Endothelial cell of umbilical vein (primary cell): ENCODE results near the gene NGF. TPM values are rescaled to one million over a fixed set of nuclear protein-coding genes. Genes with fewer than 3 reads are reported as not detected.

Experiments used
- BruUV-seq: library from RNA; stranded (reverse); fragments of 400-500 nt; replicated peaks from 2 replicates; lab custom pipeline; 2021; lab: Mats Ljungman, UMichigan
- CTCF ChIA-PET: fragments of 300-600, 350-600 bp; sonication (Branson Sonifier 250); formaldehyde crosslinking; loops from one replicate; lab custom pipeline; 2021; ENCODE audit warnings: antibody characterized with exemption, inconsistent platforms; lab: Charles Lee
- POLR2A ChIA-PET: fragments of 300-600, 350-600 bp; sonication (Branson Sonifier 250); formaldehyde crosslinking; loops from one replicate; lab custom pipeline; 2021; ENCODE audit warnings: antibody characterized with exemption, inconsistent platforms; lab: Charles Lee
- DNase-seq: peaks from one replicate; pipeline ENCODE4 v3.0.0-alpha.2; 2011; ENCODE audit warnings: low read depth, low spot score
- FAIRE-seq: peaks from 2 replicates; lab custom pipeline; 2011; peaks lifted over from hg19 to GRCh38; lab: Jason Lieb, UNC
- H2AFZ ChIP-seq: 2 replicates; pipeline ENCODE4 v1.6.0; 2012; ENCODE audit warnings: low read depth, low read length, control low read depth, inconsistent platforms
- H3K27ac ChIP-seq: 2 replicates; pipeline ENCODE4 v1.5.1; 2011; ENCODE audit warnings: low read depth, mild to moderate bottlenecking, control low read depth, low read length, moderate library complexity; ENCODE audit not compliant: insufficient read depth
- H3K27me3 ChIP-seq, 2 experiments: 2 replicates each; pipeline versions ENCODE4 v1.6.0 to v1.6.1; 2011; ENCODE audit warnings: low read length in 2 of 2, mixed read lengths in 1 of 2; ENCODE audit not compliant: control insufficient read depth in 2 of 2, insufficient read depth in 2 of 2
- H3K36me3 ChIP-seq, 2 experiments: 2 replicates in 1 of 2; 3 replicates in 1 of 2; pipeline ENCODE4 v1.5.1; 2011; ENCODE audit warnings: low read length in 2 of 2, mild to moderate bottlenecking in 1 of 2, moderate library complexity in 1 of 2; ENCODE audit not compliant: control insufficient read depth in 2 of 2, insufficient read depth in 2 of 2; ENCODE audit errors: extremely low read depth in 1 of 2
- H3K4me1 ChIP-seq: 3 replicates; pipeline ENCODE4 v1.5.1; 2011; ENCODE audit warnings: mild to moderate bottlenecking, low read length; ENCODE audit not compliant: control insufficient read depth, insufficient read depth; ENCODE audit errors: extremely low read depth
- H3K4me2 ChIP-seq: 2 replicates; pipeline ENCODE4 v1.6.1; 2011; ENCODE audit warnings: low read length, control low read depth, mixed read lengths; ENCODE audit not compliant: insufficient read depth
- H3K4me3 ChIP-seq, 3 experiments: fragments of 200-600 bp in 1 of 3; sonication (generic), shearing (Covaris generic) in 1 of 3; replicated peaks in 1 of 3; 2 replicates each; pipeline ENCODE4 v1.5.1; 2011 to 2016; ENCODE audit warnings: control low read depth in 3 of 3, low read length in 3 of 3, mild to moderate bottlenecking in 2 of 3, inconsistent platforms in 1 of 3, low read depth in 1 of 3, moderate library complexity in 1 of 3; ENCODE audit not compliant: insufficient read depth in 1 of 3
- H3K79me2 ChIP-seq: 2 replicates; pipeline ENCODE4 v1.6.0; 2012; ENCODE audit warnings: low read length, inconsistent platforms; ENCODE audit not compliant: control insufficient read depth, insufficient read depth
- H3K9ac ChIP-seq: replicated peaks from 2 replicates; pipeline ENCODE3; 2011; ENCODE audit warnings: low read length, control low read depth; ENCODE audit not compliant: insufficient read depth; ENCODE audit errors: extremely low read depth
- H3K9me1 ChIP-seq: replicated peaks from 3 replicates; pipeline ENCODE4 v1.6.0; 2011; ENCODE audit warnings: mild to moderate bottlenecking, low read length; ENCODE audit not compliant: control insufficient read depth, insufficient read depth; ENCODE audit errors: extremely low read depth
- H3K9me3 ChIP-seq: replicated peaks from 2 replicates; pipeline ENCODE4 v1.5.1; 2012; ENCODE audit warnings: low read length, inconsistent platforms; ENCODE audit not compliant: control insufficient read depth, insufficient read depth
- H4K20me1 ChIP-seq: replicated peaks from 2 replicates; pipeline ENCODE3; 2011; ENCODE audit warnings: mild to moderate bottlenecking, low read length; ENCODE audit not compliant: control insufficient read depth, insufficient read depth; ENCODE audit errors: extremely low read depth
- CTCF ChIP-seq, 2 donors: IDR thresholded peaks; 1 replicate in 1 of 2; 2 replicates in 1 of 2; pipeline ENCODE4 v1.5.1; 2011; ENCODE audit warnings: low read length in 2 of 2, mild to moderate bottlenecking in 2 of 2, moderate library complexity in 2 of 2, control low read depth in 1 of 2, inconsistent platforms in 1 of 2, low read depth in 1 of 2; ENCODE audit not compliant: insufficient read depth in 1 of 2; ENCODE audit errors: extremely low read depth in 1 of 2
- EZH2 ChIP-seq: IDR thresholded peaks from 2 replicates; pipeline ENCODE4 v1.6.1; 2012; ENCODE audit warnings: borderline replicate concordance, low read depth, mild to moderate bottlenecking, moderate library complexity, low read length, inconsistent platforms; ENCODE audit not compliant: severe bottlenecking
- FOS ChIP-seq: IDR thresholded peaks from 2 replicates; pipeline ENCODE4 v1.6.1; 2011; ENCODE audit warnings: mild to moderate bottlenecking, low read length, moderate library complexity, borderline replicate concordance; ENCODE audit not compliant: insufficient read depth
- GATA2 ChIP-seq: IDR thresholded peaks from 2 replicates; pipeline ENCODE4 v1.7.0; 2011; ENCODE audit warnings: low read depth, mild to moderate bottlenecking, moderate library complexity, mixed read lengths, low read length; ENCODE audit not compliant: insufficient read length, insufficient read depth
- JUN ChIP-seq: IDR thresholded peaks from 2 replicates; pipeline ENCODE4 v1.6.1; 2011; ENCODE audit warnings: borderline replicate concordance, low read depth; ENCODE audit not compliant: insufficient read length, insufficient read depth
- MAX ChIP-seq: IDR thresholded peaks from 2 replicates; pipeline ENCODE4 v1.6.1; 2011; ENCODE audit not compliant: insufficient read depth, insufficient read length
- MYC ChIP-seq: IDR thresholded peaks from one replicate; pipeline ENCODE4 v1.6.1; 2011; ENCODE audit warnings: mild to moderate bottlenecking, low read depth, low read length
- POLR2A ChIP-seq: IDR thresholded peaks from 2 replicates; pipeline ENCODE4 v1.6.1; 2012; ENCODE audit warnings: low read depth, mild to moderate bottlenecking, control low read depth, low read length
- POLR2AphosphoS5 ChIP-seq: IDR thresholded peaks from 2 replicates; pipeline ENCODE4 v1.6.1; 2012; ENCODE audit warnings: low read depth, mild to moderate bottlenecking, control low read depth, low read length, moderate library complexity; ENCODE audit not compliant: insufficient read depth
- dilution Hi-C: fragments of 300-500 bp; cut with MboI; formaldehyde crosslinking; loops from one replicate; pipeline ENCODE4 v1.15.0; 2019; ENCODE audit warnings: low sequenced_read_pairs; ENCODE audit not compliant: extremely low pct_ligation_motif_present
- intact Hi-C: fragments of 100-400 bp; cut with micrococcal nuclease; formaldehyde crosslinking; loops from one replicate; pipeline ENCODE4 v1.10.0; 2022
- polyA plus RNA-seq, 4 experiments: library from polyadenylated mRNA; depleted of rRNA in 3 of 4; stranded (reverse) in 3 of 4; unstranded in 1 of 4; fragments of >200 nt; gene quantifications; 2 replicates each; pipeline versions ENCODE4 v1.2.1 to v1.2.3, GENCODE V29; 2011 to 2012; ENCODE audit warnings: missing spikeins in 1 of 4
- total RNA-seq: library from RNA; stranded (reverse); gene quantifications from 2 replicates; pipeline ENCODE4 v1.2.3, GENCODE V29; 2021

NGF gene
- total and polyA plus RNA-seq, 2 donors (not counting 3 experiments of a cell fraction or from before 2014, with no cell fraction given): not detected

- FAIRE-seq (no peak), DNase-seq (no peak)
- Histone ChIP-seq H3K36me3 (no peaks in the 10 kb centered on the region), H3K4me3 (no peak overlapping the region), H3K9ac (no peak overlapping the region), H3K9me3 (no peaks in the 10 kb centered on the region), H4K20me1 (no peaks in the 10 kb centered on the region), H3K4me1 (no peaks in the 10 kb centered on the region), H3K27me3 (no peaks in the 10 kb centered on the region), H3K4me2 (no peak overlapping the region), H3K27ac (no peak overlapping the region), H3K9me1 (no peaks in the 10 kb centered on the region), H2AFZ (no peak overlapping the region), H3K79me2 (no peaks in the 10 kb centered on the region)
- ChIA-PET CTCF (no interaction called here), POLR2A (no interaction called here)
- no TSS peak for BruUV-seq
- dilution Hi-C loops (no loop called here), intact Hi-C loops (no loop called here)
- TF ChIP-seq FOS (no peak), MAX (no peak), CTCF (IDR thresholded peaks at IDR 0.05; ENCODE audit: extremely low read depth in 1 of 2, insufficient read depth in 1 of 2, low read depth in 1 of 2, low read length in 2 of 2) (no peak), POLR2AphosphoS5 (no peak), EZH2 (no peak), MYC (no peak), POLR2A (no peak), JUN (no peak), GATA2 (no peak)
Observed at GRCh38 chr1:115289940-115290339, 48.1 kb downstream of the NGF start.
